Measurements from ENCODE around the gene FAM184B. TPM values are rescaled to one million over a fixed set of nuclear protein-coding genes. Genes with fewer than 3 reads are reported as not detected.

Gene FAM184B
- total RNA-seq, 1 experiment from 2014 or later, result not detected

- no peaks in the 10 kb centered on the region for H3K4me1 ChIP-seq
- H3K4me3 ChIP-seq (ENCODE audit: low read depth, low read length), result no peak overlapping the region
- DNase-seq, result no peak
- ChIA-PET POLR2A (no interaction called here), CTCF (interaction anchor here (0.7 kb wide), 1 partner anchor 133 kb away, joined by 3 read pairs; no protein-coding TSS in a partner anchor)
- Mint-ChIP-seq H3K9me3 (ENCODE audit: unreplicated experiment) (peaks cover 6% of the 10 kb centered on the region), H3K27ac (ENCODE audit: unreplicated experiment) (no peak overlapping the region), H3K4me3 (ENCODE audit: unreplicated experiment) (no peak overlapping the region), H3K27me3 (ENCODE audit: insufficient read depth, unreplicated experiment) (no peaks in the 10 kb centered on the region), H3K36me3 (ENCODE audit: insufficient read depth, unreplicated experiment) (no peaks in the 10 kb centered on the region), H3K4me1 (ENCODE audit: low read depth, unreplicated experiment) (no peaks in the 10 kb centered on the region)
- H3K9me3 ChIP-seq, result no peaks in the 10 kb centered on the region
- TF ChIP-seq, protein P1, sequence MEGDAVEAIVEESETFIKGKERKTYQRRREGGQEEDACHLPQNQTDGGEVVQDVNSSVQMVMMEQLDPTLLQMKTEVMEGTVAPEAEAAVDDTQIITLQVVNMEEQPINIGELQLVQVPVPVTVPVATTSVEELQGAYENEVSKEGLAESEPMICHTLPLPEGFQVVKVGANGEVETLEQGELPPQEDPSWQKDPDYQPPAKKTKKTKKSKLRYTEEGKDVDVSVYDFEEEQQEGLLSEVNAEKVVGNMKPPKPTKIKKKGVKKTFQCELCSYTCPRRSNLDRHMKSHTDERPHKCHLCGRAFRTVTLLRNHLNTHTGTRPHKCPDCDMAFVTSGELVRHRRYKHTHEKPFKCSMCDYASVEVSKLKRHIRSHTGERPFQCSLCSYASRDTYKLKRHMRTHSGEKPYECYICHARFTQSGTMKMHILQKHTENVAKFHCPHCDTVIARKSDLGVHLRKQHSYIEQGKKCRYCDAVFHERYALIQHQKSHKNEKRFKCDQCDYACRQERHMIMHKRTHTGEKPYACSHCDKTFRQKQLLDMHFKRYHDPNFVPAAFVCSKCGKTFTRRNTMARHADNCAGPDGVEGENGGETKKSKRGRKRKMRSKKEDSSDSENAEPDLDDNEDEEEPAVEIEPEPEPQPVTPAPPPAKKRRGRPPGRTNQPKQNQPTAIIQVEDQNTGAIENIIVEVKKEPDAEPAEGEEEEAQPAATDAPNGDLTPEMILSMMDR (IDR thresholded peaks at IDR 0.05; ENCODE audit: insufficient read depth in 1 of 2, low read depth in 1 of 2, low read length in 1 of 2, severe bottlenecking in 1 of 2, unreplicated experiment in 1 of 2), result no peak
- no peaks in the 10 kb centered on the region for H3K36me3 ChIP-seq (ENCODE audit: control insufficient read depth, insufficient read depth, low read length)
- no peaks in the 10 kb centered on the region for H3K27me3 ChIP-seq (replicated peaks; ENCODE audit: control insufficient read depth, insufficient read depth, low read length)
- BruUV-seq (replicated peaks), result no TSS peak
- intact Hi-C loops (cut with micrococcal nuclease; ENCODE audit: unreplicated experiment), result no loop called here
These were observed 11.8 kb downstream of the FAM184B start for GRCh38 chr4:17769406-17770174.

DNA sequence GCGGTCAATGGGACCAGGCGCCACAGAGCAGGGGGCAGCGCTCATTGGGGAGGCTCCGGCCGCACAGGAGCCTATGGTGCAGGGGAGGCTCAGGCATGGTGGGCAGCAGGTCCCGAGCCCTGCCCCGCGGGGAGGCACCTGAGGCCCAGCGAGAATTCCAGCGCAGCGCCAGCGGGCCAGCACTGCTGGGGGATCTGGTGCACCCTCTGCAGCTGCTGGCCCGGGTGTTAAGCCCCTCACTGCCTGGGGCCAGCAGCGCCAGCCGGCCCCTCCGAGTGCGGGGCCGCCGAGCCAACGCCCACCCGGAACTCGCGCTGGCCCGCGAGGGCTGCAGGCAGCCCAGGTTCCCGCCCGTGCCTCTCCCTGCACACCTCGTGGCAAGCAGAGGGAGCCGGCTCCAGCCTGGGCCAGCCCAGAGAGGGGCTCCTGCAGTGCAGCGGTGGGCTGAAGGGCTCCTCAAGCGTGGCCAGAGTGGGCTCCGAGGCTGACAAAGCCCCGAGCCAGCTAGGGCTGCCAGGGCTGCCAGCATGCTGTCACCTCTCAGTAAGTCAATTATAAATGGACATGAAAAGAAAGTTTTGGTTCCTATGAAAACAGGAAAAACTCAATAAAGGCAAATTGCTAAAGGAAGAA is 14.5 kb downstream of the FAM184B start:
- Mint-ChIP-seq H3K4me1 (ENCODE audit: low read depth, unreplicated experiment) (no peaks in the 10 kb centered on the region), H3K4me3 (ENCODE audit: unreplicated experiment) (no peak overlapping the region), H3K9me3 (ENCODE audit: unreplicated experiment) (peaks cover 6% of the 10 kb centered on the region), H3K27me3 (ENCODE audit: insufficient read depth, unreplicated experiment) (no peaks in the 10 kb centered on the region), H3K36me3 (ENCODE audit: insufficient read depth, unreplicated experiment) (no peaks in the 10 kb centered on the region), H3K27ac (ENCODE audit: unreplicated experiment) (no peak overlapping the region)
- ChIA-PET CTCF (no interaction called here), POLR2A (no interaction called here)
- no peaks in the 10 kb centered on the region for H3K4me1 ChIP-seq
- BruUV-seq (replicated peaks), result no TSS peak
- TF ChIP-seq, protein P1 (IDR thresholded peaks at IDR 0.05; ENCODE audit: insufficient read depth in 1 of 2, low read depth in 1 of 2, low read length in 1 of 2, severe bottlenecking in 1 of 2, unreplicated experiment in 1 of 2), result no peak
- H3K36me3 ChIP-seq (ENCODE audit: control insufficient read depth, insufficient read depth, low read length), result no peaks in the 10 kb centered on the region
- no peak for DNase-seq
- H3K4me3 ChIP-seq (ENCODE audit: low read depth, low read length), result no peak overlapping the region
- H3K9me3 ChIP-seq, result no peaks in the 10 kb centered on the region
- intact Hi-C loops (cut with micrococcal nuclease; ENCODE audit: unreplicated experiment), result no loop called here
- H3K27me3 ChIP-seq (replicated peaks; ENCODE audit: control insufficient read depth, insufficient read depth, low read length), result no peaks in the 10 kb centered on the region

DNA sequence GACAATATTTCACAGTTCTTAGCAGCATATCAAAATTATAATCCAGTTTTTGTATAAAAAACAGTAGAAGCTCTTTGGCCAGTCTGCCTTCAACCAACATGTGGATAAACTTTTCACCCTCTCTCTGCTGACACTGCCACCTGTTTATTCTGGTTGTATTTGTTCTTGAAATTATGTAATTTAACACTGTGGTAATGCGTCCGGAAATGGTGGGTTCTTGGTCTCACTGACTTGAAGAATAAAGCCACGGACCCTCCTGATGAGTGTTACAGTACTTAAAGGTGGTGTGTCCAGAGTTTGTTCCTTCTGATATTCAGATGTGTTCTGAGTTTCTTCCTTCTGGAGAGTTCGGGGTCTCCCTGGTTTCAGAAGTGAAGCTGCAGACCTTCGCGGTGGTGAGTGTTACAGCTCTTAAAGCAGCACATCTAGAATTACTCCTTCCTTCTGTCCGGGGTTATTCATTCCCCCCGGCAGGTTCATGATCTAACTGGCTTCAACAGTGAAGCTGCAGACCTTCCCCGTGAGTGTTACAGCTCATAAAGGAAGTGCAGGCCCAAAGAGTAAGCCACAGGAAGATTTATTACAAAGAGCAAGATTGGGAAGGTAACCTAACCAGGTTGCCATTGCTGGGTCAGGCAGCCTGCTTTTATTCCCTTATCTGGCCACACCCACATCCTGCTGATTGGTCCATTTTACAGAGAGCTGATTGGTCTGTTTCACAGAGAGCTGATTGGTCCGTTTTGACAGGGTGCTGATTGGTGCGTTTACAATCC is 15.7 kb downstream of the FAM184B start:
- Mint-ChIP-seq H3K36me3 (ENCODE audit: insufficient read depth, unreplicated experiment) (no peaks in the 10 kb centered on the region), H3K27me3 (ENCODE audit: insufficient read depth, unreplicated experiment) (no peaks in the 10 kb centered on the region), H3K9me3 (ENCODE audit: unreplicated experiment) (peaks cover 6% of the 10 kb centered on the region), H3K4me3 (ENCODE audit: unreplicated experiment) (no peak overlapping the region), H3K27ac (ENCODE audit: unreplicated experiment) (no peak overlapping the region), H3K4me1 (ENCODE audit: low read depth, unreplicated experiment) (no peaks in the 10 kb centered on the region)
- POLR2A ChIA-PET, result no interaction called here
- intact Hi-C loops (cut with micrococcal nuclease; ENCODE audit: unreplicated experiment), result no loop called here
- DNase-seq, result no peak
- no TSS peak for BruUV-seq (replicated peaks)
- TF ChIP-seq, protein P1 (IDR thresholded peaks at IDR 0.05; ENCODE audit: insufficient read depth in 1 of 2, low read depth in 1 of 2, low read length in 1 of 2, severe bottlenecking in 1 of 2, unreplicated experiment in 1 of 2), result no peak
- CTCF ChIA-PET, result no interaction called here
- Histone ChIP-seq H3K36me3 (ENCODE audit: control insufficient read depth, insufficient read depth, low read length) (no peaks in the 10 kb centered on the region), H3K4me1 (no peaks in the 10 kb centered on the region), H3K4me3 (ENCODE audit: low read depth, low read length) (no peak overlapping the region), H3K27me3 (replicated peaks; ENCODE audit: control insufficient read depth, insufficient read depth, low read length) (no peaks in the 10 kb centered on the region), H3K9me3 (no peaks in the 10 kb centered on the region)
